ENCODE data around the gene TFB1M. TPM values are rescaled to one million over a fixed set of nuclear protein-coding genes. Genes with fewer than 3 reads are reported as not detected.

Gene TFB1M
- total RNA-seq, 2 donors from 2014 or later = 21.8 to 26.7 TPM

DNA sequence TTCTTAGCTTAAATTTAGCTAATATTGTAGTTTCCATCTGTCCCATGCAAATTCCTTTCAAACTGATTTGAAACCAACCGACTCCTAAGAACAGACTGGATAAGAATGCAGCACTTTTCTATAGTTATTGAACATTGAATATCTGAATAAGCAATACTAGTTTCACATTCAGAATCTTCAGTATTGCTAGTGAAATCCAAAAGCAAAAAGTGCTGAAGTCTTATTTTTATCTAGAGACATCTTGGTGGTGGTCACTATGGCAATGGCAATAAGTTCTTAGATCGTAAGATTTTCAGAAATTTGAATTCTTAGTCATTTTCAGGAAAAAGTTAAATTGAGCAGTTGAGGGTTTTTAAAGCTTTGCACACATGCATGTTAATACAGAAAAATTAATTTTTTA lies 2.7 kb downstream of the TFB1M start:
- no peak for ATAC-seq
- no peak for DNase-seq
- intact Hi-C loops (cut with DNase I, micrococcal nuclease) = no loop called here

DNA sequence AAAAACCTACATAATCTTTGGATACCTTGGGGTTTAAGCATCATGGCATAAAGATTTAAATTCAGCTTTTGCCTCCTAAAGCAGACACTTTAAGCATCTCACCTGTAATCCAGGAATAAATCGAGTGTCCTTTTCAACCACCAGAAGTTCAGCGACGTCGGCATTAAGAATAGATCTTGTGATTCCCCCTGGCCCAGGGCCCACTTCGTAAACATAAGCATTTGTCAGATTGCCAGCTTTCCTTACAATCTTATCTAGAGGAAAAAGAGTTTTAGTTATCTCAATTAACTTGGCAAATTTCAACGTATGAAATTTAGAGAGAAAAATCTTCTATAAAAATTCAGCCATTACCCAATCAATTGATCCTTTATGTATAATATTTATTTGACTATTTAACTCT lies 3.2 kb downstream of the TFB1M start:
- ATAC-seq = no peak
- no peak for DNase-seq
- intact Hi-C loops (cut with DNase I, micrococcal nuclease) = no loop called here

DNA sequence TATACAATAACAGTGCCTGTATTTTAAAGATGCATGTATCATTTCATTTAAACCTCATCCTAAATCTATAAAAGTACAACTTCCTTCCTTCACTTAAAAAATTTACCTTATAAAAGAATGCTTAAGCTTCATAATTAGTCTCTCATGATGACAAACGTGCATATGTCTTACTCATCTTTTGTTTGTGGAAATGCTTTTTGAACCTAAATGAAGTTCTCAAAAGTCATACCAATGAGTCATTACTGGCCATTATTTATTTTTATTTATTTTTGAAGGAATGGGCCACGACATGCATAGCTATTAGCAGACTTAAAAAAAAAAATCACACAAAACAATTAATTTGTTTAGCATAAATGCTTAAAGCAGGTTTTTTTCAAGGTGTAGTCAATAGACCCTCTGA lies 3.7 kb downstream of the TFB1M start:
- DNase-seq = no peak
- ATAC-seq = no peak
- intact Hi-C loops (cut with DNase I, micrococcal nuclease) = no loop called here

DNA sequence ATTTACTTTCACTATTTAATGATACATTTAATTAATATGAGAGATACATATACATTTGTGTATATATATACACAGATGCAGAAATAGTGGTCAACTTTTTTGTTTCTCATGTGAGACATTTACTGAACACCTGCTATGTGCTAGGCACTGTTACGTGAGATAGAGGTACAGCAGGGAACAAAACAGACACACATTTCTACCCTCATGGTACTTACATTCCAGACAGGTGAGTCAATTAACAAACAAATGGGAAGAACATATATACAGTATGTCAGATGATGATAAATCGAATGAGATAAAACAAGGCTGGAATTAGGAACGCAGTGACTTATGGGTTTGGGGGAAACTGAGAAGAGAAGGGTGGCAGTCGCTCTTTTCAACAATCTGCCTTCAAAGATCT lies 5.1 kb downstream of the TFB1M start:
- DNase-seq = no peak
- intact Hi-C loops (cut with DNase I, micrococcal nuclease) = no loop called here
- no peak for ATAC-seq

DNA sequence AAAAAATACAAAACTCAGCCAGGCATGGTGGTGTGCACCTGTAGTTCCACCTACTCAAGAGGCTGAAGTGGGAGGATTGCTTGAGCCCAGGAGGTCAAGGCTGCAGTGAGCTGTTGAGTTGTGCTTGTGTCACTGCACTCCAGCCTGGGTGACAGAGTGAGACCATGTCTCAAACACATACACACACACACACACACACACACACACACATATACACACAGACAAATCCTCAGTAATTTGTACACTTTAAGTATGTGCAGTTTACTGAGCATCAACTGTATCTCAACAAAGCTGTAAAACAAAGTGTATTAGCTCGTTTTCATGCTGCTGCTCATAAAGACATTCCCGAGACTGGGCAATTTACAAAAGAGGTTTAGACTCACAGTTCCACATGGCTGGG lies 7.3 kb downstream of the TFB1M start:
- DNase-seq = no peak
- intact Hi-C loops (cut with DNase I, micrococcal nuclease) = no loop called here
- ATAC-seq = no peak

DNA sequence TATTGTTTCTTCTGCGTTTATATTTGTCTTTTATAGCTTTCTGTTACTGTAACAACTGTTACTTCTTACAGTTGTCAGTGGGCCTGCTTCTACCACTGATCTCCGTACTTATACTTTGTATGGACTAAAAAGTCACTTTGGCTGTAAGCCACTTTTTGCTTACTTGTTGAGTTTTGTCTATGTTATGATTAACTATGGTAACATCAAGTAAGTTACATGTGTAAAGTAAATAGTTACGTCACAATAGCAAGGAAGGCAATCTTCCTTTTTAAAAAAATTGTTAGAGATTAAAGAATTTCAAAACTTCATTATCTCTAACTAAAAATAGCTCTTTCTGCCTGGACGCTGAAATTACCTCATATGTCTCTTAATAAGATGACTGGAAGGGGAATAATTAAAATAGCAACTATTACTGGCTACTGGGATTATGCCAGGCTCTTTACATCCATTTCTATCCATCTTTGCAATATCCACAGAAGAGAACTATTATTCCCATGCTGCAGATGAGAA lies 10.9 kb downstream of the TFB1M start:
- intact Hi-C loops (cut with DNase I, micrococcal nuclease) = no loop called here
- DNase-seq (no peak), ATAC-seq (no peak)

DNA sequence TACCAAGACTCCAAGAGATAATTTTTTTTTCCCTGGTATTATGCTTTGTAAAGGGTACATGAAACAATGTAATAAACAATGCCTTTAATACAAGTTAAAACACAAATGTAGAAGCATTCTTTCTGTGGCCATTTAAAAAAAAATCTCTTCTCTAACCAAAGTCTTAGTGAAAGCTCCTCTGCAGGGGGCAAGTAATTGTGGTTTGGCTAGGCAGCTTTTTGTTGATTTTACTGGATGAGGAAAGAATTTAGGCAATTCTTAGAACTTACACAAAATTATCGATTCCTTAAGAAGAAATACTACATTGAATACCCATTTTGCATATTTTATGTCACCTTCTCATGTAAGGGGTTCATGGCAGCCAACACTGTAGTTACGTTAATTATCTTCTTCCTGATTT lies 12.4 kb downstream of the TFB1M start:
- intact Hi-C loops (cut with DNase I, micrococcal nuclease) = no loop called here
- ATAC-seq = no peak
- no peak for DNase-seq

DNA sequence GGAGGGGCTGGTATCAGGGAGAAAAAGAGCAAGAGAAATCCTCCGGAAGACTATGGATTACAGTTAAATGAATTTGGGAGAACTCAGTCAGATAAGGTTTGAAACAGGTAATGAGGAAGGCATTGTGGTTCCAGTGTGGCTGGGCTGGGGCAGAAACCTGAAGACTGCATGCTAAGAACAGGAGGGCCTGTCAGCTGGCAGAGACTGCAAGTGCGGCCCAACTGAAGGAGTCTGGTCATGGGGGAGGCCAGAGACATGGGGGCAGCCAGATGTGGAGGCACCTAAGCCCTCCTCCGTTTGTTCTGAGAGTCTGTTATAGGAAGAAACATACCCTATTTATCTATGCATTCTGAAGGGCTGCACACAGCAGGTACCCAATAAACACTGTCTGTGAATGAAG lies 16.6 kb downstream of the TFB1M start:
- intact Hi-C loops (cut with DNase I, micrococcal nuclease) = no loop called here
- ATAC-seq (no peak), DNase-seq (no peak)

DNA sequence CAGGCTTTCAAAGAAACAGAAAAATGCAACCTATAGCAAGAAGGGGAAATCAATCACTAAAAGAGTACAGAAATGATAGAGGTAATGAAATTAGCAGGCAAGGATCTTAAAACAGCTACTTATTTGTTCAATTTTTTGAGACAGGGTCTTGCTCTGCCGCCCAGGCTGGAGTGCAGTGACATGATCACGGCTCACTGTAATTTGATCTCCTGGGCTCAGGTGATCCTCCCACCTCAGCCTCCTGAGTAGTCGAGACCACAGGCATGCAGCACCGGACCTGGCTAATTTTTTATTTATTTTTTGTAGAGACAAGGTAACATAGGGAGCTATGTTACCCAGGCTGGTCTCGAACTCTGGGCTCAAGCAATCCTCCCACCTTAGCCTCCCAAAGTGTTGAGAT lies 21.6 kb downstream of the TFB1M start:
- ATAC-seq = no peak
- intact Hi-C loops (cut with DNase I, micrococcal nuclease) = no loop called here
- no peak for DNase-seq

DNA sequence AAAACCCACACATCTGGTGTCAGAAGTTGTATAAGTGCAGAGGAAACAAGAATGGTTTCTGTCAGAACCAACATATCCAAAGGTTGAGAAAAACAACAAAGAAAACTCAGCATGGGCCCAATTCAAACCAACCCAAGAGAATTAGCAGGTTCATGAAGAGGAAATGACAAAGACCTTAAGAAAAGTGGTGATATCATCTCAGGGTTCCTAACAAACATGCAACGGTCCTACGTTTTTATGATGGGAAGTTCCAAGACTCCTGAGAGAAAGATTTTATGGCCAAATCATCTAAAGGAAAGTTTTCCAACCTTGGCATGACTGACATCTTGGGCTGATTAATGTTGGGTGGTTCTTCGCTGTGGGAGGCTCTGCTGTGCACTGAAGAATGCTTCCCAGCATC lies 23.0 kb downstream of the TFB1M start:
- DNase-seq (no peak), ATAC-seq (no peak)
- intact Hi-C loops (cut with DNase I, micrococcal nuclease) = no loop called here

DNA sequence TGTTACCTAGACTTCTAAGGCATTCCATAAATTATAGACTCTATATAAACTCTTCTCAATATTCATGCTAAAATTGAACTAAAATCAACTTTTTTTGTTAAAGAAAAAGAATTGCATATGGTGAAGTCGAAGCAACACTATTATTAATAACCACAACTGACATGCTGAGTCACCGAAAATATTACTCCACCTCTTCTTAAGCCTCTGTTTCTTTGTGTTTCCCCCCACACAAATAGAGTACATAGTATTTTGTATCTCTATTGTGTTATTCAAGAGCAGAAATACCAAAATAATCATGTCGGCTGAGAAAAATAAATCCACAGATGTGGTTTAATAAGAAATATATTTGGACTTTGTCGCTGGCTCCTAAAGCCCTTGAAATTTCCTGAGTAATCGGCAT lies 23.8 kb downstream of the TFB1M start:
- no peak for DNase-seq
- ATAC-seq = no peak
- intact Hi-C loops (cut with DNase I, micrococcal nuclease) = no loop called here

DNA sequence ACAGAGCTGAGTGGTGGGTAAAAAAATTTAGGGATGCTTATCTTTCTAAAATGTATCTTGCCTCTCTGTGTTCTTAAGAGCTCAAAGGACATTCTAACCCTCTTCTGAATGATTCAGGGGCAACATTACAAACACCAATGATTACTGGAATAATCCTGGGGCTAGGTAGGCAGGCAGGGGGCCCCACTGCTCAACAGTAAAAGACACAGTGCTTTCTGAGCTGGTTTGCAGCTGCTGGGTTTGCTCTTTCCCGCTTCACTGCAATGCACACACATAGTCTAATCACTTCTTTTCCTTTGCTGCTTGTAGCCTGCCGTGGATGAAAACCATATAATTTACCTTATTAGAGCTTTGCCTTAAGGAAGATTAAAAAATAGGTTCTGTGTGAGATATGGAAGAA lies 26.5 kb downstream of the TFB1M start:
- ATAC-seq = no peak
- intact Hi-C loops (cut with DNase I, micrococcal nuclease) = no loop called here
- DNase-seq = no peak

DNA sequence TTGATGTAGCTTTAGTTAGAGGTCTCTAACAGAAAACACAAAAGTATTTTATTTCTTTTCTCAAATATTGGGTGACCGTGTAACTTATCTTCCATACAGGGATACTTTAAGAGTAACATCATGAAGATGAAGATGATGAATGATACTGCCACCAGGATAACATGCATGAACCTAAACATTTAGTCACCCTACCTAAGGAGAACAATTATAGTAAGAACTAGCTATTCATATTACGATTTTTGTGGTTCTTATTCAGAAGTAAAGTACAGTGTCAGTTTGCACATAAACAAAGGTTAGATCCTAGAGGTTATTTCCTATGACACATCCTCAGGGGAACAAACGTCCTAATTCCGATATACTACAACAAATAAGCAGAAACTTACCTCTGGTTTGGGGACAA lies 29.5 kb downstream of the TFB1M start:
- intact Hi-C loops (cut with DNase I, micrococcal nuclease) = no loop called here
- ATAC-seq (no peak), DNase-seq (no peak)

DNA sequence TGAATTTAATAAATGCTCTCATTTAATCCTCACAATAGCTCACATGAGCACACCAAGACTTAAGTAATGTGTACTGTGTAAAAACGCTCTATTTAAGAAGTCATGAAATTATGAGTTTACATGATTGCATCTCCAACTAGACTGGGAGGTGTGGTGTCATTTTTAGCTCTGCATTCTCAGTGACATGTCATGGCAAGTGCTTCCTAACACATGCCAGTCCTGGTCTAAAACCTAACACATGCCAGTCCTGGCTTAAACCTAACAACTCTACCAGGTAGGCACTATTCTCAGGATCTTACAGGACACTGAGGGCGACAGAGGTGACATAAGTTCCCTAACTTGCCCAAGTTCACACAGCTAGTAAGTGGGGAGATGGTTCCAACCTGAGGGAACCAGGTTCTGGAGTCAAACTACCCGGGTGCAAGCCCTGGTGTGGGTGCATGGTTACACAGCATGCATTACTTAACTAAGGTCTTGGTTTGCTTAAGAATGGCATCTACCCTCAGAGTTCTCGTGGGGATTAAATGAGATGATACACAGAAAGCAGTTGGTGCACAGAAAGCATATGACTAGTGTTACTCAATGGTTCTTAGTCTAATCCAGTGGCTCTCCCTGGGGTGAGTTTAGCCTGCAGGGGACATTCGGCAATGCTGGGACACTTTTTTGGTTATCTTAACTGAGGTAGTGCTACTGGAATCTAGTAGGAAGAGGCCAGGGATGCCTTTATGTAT lies 35.8 kb downstream of the TFB1M start:
- ATAC-seq = no peak
- intact Hi-C loops (cut with DNase I, micrococcal nuclease) = no loop called here
- no peak for DNase-seq

DNA sequence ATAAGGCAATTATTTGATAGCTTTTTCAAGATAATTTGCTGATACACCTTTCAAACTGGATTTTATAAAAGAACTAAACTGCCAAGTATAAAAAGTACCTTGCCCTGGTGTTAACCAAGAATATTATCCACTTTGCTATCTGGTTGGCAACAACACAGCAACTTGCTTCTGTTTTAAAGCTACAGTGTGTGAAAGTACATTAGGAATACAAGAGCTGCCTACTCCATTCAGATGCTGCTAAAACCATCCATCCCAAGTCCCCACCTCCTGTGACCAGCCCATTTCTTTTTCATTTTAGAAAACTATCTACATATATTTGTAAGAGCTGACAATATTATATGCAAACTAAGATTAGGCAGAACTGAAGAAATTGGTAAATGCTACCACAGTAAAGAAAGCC lies 37.6 kb downstream of the TFB1M start:
- ATAC-seq = no peak
- DNase-seq = no peak
- intact Hi-C loops (cut with DNase I, micrococcal nuclease) = no loop called here

DNA sequence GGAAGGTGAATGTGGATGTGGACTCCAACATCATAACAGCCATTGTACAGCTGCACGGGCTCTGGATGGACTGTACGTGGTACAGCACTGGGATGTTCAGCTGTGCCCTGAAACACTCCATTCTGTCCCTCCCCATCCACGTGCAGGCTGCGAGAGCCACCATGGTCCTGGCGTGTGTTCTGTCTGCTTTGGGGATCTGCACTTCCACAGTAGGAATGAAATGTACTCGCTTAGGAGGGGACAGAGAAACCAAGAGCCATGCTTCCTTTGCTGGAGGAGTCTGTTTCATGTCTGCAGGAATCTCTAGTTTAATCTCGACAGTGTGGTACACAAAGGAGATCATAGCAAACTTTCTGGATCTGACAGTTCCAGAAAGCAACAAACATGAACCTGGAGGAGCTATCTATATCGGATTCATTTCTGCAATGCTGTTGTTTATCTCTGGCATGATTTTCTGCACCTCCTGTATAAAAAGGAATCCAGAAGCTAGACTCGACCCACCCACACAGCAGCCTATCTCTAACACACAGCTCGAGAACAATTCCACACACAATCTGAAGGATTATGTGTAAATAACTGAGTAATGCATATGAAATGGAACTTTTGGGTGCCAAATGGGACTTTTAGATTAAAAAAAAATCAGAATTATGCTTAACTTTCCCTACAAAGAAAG lies 38.3 kb downstream of the TFB1M start:
- intact Hi-C loops (cut with DNase I, micrococcal nuclease) = no loop called here
- DNase-seq (no peak), ATAC-seq (no peak)

DNA sequence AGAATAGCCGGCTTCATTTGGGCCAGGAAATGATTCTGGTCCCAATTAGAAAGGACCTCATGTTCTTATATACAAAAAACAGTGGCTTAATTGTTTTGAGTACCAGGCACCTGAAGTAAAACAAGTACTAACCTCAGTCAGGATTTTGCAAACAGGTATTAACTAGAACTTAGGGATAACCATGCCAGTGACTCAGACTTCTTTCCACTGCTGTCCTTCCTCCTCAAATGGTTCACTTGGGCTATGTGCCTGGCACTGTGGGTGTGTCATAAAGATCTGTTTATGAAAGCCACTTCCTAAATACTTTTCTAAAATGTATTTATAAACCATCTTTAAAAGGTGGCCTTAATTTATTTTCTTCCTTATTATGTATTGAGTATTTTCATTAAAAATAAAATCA lies 39.8 kb downstream of the TFB1M start:
- DNase-seq = no peak
- intact Hi-C loops (cut with DNase I, micrococcal nuclease) = no loop called here
- no peak for ATAC-seq

DNA sequence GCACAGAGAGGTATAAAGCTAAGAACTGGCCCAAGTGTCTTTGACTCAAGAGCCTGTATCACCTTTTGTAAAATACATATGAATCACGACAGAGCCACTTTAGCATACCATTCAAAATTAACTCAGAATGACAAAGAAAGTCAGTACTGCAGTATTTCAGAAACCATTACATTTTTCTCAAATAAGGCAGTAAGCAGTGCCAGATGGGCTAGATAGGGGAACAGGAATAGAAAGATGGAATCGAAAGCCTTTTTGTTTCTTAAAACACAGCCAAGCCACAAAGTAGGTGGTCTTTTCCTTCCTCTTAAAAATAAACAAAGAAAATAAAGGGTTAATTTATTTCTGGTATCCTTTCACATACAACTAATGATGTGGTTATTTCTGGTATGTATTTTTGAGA lies 40.2 kb downstream of the TFB1M start:
- intact Hi-C loops (cut with DNase I, micrococcal nuclease) = no loop called here
- ATAC-seq = no peak
- no peak for DNase-seq

DNA sequence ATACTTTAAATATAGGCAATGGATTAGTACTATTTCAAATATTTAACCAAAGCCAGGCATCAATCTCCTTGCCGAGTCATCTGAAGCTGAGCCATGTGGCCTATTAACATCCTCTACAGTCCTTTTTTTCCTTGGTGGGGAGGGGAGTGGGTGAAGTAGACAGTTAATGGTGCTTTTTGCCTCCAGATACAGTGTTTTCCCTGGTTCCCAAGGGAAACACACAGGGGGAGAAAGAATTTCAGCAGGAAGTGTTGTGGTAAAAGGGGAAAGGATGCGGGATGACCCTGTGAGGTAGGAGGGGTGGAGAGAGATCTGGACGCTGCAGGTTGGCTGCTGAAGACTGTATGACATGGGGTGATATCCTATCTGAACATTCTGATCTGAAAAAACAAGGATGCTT lies 40.9 kb downstream of the TFB1M start:
- ATAC-seq (no peak), DNase-seq (no peak)
- intact Hi-C loops (cut with DNase I, micrococcal nuclease) = no loop called here

DNA sequence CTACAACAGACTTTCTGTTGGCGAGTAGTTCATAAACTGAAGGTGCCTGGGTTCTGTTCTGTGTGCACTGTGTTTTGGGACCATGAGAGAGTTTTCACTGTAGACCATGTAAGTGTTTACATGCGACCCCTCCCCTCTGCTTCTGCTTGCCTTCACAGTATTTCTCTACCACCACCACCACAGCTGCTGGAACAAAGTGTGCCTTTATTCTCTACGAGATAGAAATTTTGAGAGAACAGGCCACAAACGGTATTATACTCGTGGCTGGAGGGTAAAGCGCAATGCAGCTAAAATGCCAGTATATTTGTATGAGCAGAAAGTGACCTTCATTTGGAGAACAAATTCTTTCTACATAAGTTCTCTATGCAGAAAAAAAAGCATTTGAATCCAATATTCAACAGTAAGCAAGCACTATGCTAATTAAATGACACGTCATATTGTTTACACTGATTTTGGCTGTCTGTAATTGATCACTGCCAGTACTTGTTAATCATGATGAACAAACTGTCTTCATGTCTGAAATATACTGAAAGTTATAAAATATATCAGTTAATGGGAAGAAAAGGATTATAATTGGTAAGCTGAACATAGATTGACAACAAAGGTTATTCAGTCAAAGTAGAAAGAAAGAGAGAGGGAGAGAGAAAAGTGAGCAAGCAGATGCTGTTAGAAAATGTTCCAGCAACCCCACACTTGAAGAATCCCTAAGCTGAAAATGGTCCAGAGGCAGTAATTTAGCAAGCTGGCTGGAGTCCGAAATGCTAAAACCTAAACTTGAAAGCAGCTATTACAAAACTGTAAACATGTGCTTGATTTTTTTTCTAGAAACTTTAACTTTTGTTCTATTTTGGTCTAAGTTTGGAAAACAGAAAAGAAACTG lies 41.7 kb downstream of the TFB1M start:
- DNase-seq = no peak
- ATAC-seq = no peak
- intact Hi-C loops (cut with DNase I, micrococcal nuclease) = no loop called here

Data from left colon (tissue), 2 donors.